Tibial nerve (tissue), 3 donors: ENCODE results near the gene ZNF586.

Experiments used
- POLR2A ChIP-seq, 2 donors: fragments of 450-650 bp; IDR thresholded peaks; one replicate each; pipeline ENCODE4 v1.6.1; 2017; ENCODE audit warnings: antibody characterized with exemption in 2 of 2, mild to moderate bottlenecking in 2 of 2, moderate library complexity in 2 of 2
- TF ChIP-seq, protein P1 (sequence below), 5 experiments: fragments of 200-600 bp in 3 of 5; fragments of 450-650 bp in 2 of 5; sonication (generic) in 3 of 5; IDR thresholded peaks; one replicate each; pipeline ENCODE4 v1.5.1; 2016 to 2019; ENCODE audit warnings: antibody characterized with exemption in 5 of 5, mild to moderate bottlenecking in 3 of 5, moderate library complexity in 2 of 5

DNA sequence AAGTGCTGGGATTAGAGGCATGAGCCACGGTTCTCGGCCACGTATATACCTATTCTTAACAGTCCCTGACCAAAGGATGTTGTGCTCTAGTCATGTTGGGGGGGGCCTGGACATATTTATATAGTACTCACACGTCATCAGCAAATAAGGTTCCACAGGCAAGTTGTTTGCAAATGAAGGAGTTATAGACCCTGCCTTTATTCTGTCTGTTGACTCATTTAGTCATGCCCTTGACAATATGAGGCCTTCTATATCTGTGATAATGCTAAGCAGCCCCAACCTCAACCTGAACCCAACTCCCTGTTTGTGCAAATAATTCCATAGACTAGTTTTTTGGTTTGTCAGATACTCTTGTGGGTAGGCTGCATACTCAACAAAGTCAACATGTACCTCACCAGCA lies 8.9 kb downstream of the ZNF586 start:
- TF ChIP-seq, protein P1, sequence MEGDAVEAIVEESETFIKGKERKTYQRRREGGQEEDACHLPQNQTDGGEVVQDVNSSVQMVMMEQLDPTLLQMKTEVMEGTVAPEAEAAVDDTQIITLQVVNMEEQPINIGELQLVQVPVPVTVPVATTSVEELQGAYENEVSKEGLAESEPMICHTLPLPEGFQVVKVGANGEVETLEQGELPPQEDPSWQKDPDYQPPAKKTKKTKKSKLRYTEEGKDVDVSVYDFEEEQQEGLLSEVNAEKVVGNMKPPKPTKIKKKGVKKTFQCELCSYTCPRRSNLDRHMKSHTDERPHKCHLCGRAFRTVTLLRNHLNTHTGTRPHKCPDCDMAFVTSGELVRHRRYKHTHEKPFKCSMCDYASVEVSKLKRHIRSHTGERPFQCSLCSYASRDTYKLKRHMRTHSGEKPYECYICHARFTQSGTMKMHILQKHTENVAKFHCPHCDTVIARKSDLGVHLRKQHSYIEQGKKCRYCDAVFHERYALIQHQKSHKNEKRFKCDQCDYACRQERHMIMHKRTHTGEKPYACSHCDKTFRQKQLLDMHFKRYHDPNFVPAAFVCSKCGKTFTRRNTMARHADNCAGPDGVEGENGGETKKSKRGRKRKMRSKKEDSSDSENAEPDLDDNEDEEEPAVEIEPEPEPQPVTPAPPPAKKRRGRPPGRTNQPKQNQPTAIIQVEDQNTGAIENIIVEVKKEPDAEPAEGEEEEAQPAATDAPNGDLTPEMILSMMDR (IDR thresholded peaks at IDR 0.05) = no peak
- no peak for TF ChIP-seq POLR2A (IDR thresholded peaks at IDR 0.05)
